ENCODE measurements around the gene SHC4.

SHC4 gene

GRCh38 chr15:48888191-48888590 lies 75.5 kb downstream of the SHC4 start:
- no peak for DNase-seq (ENCODE audit: low read depth in 3 of 3, low spot score in 1 of 3)

- DNase-seq (ENCODE audit: low read depth in 3 of 3, low spot score in 1 of 3) = no peak
Observed at GRCh38 chr15:48887144-48887543, 76.6 kb downstream of the SHC4 start.

GRCh38 chr15:48883699-48884098 lies 80.0 kb downstream of the SHC4 start:
- no peak for DNase-seq (ENCODE audit: low read depth in 3 of 3, low spot score in 1 of 3)

GRCh38 chr15:48880070-48880634 lies 83.6 kb downstream of the SHC4 start:
- no peak for DNase-seq (ENCODE audit: low read depth in 3 of 3, low spot score in 1 of 3)

- DNase-seq (ENCODE audit: low read depth in 3 of 3, low spot score in 1 of 3) = peak; percentile 79 to 84 (median 82)
Observed at GRCh38 chr15:48877630-48878595, 85.8 kb downstream of the SHC4 start, which contains the start of gene EID1. Gene EID1, plus strand, starts transcription at chr15:48878134. Its CDS starts 43 bp downstream, at chr15:48878177.

- no peak for DNase-seq (ENCODE audit: low read depth in 3 of 3, low spot score in 1 of 3)
Observed at GRCh38 chr15:48876057-48876456, 87.7 kb downstream of the SHC4 start.

- DNase-seq (ENCODE audit: low read depth in 3 of 3, low spot score in 1 of 3) = no peak
Observed at GRCh38 chr15:48875241-48875960, 88.3 kb downstream of the SHC4 start.

GRCh38 chr15:48872632-48873031 lies 91.1 kb downstream of the SHC4 start:
- DNase-seq (ENCODE audit: low read depth in 3 of 3, low spot score in 1 of 3) = no peak

GRCh38 chr15:48871542-48871941 lies 92.2 kb downstream of the SHC4 start:
- DNase-seq (ENCODE audit: low read depth in 3 of 3, low spot score in 1 of 3) = no peak

GRCh38 chr15:48869966-48870365 lies 93.8 kb downstream of the SHC4 start:
- DNase-seq (ENCODE audit: low read depth in 3 of 3, low spot score in 1 of 3) = no peak

GRCh38 chr15:48868536-48868935 lies 95.2 kb downstream of the SHC4 start:
- no peak for DNase-seq (ENCODE audit: low read depth in 3 of 3, low spot score in 1 of 3)

- no peak for DNase-seq (ENCODE audit: low read depth in 3 of 3, low spot score in 1 of 3)
Observed at GRCh38 chr15:48868023-48868422, 95.7 kb downstream of the SHC4 start.

- no peak for DNase-seq (ENCODE audit: low read depth in 3 of 3, low spot score in 1 of 3)
Observed at GRCh38 chr15:48866141-48866563, 97.6 kb downstream of the SHC4 start.

GRCh38 chr15:48865370-48866079 lies 98.2 kb downstream of the SHC4 start:
- DNase-seq (ENCODE audit: low read depth in 3 of 3, low spot score in 1 of 3) = no peak

GRCh38 chr15:48862705-48863104 lies 101.0 kb downstream of the SHC4 start:
- DNase-seq (ENCODE audit: low read depth in 3 of 3, low spot score in 1 of 3) = no peak

GRCh38 chr15:48861813-48862431 lies 101.8 kb downstream of the SHC4 start:
- DNase-seq (ENCODE audit: low read depth in 3 of 3, low spot score in 1 of 3) = peak in 1 of 3 donors; percentile 5

- no peak for DNase-seq (ENCODE audit: low read depth in 3 of 3, low spot score in 1 of 3)
Observed at GRCh38 chr15:48859426-48859825, 104.3 kb downstream of the SHC4 start.

- DNase-seq (ENCODE audit: low read depth in 3 of 3, low spot score in 1 of 3) = no peak
Observed at GRCh38 chr15:48858401-48858800, 105.3 kb downstream of the SHC4 start.

GRCh38 chr15:48856942-48857341 lies 106.8 kb downstream of the SHC4 start:
- no peak for DNase-seq (ENCODE audit: low read depth in 3 of 3, low spot score in 1 of 3)

Measured in stimulated activated CD4-positive, alpha-beta T cell treated with anti-CD3 and anti-CD28 coated beads, TNF-alpha, amount 100 ng/mL, for 1 hour (primary cell).